Posterior vena cava (tissue), 2 donors: ENCODE data around the gene DCD. TPM values are rescaled to one million over a fixed set of nuclear protein-coding genes. Genes with fewer than 3 reads are reported as not detected.

Experiments used
- DNase-seq: peaks from one replicate; pipeline ENCODE4 v3.0.0-alpha.2; 2020; ENCODE audit warnings: low spot score
- intact Hi-C, 2 donors: fragments of 100-400 bp; cut with DNase I; formaldehyde crosslinking; loops; one replicate each; pipeline versions ENCODE4 v1.14.1 to v1.14.2; 2022 to 2023
- total RNA-seq, 2 donors: library from RNA; stranded (reverse); fragmentation: NEBNext Ultra II Directional; extraction: Animal tissue kit (Norgen Biotek cat#: 25700); gene quantifications; one replicate each; pipeline ENCODE4 v1.2.1, GENCODE V29; 2021
- donor health status: DM: yes; HTN: yes; CAD: no.
- donor health status: DM: yes; HTN: yes; CAD: no.

Gene DCD
- total RNA-seq, 2 donors from 2014 or later, result not detected

GRCh38 chr12:54612225-54612750 is 35.9 kb downstream of the DCD start:
- intact Hi-C loops, result no loop called here
- DNase-seq, result no peak

- DNase-seq, result no peak
These were observed 36.4 kb downstream of the DCD start for GRCh38 chr12:54611715-54612149.

GRCh38 chr12:54608769-54609168 is 39.4 kb downstream of the DCD start:
- DNase-seq, result no peak
- intact Hi-C loops, result no loop called here

More at GRCh38 chr12:54611715-54612149, 36.4 kb downstream of the DCD start:
- intact Hi-C loops, result no loop called here

GRCh38 chr12:54608156-54608555 is 40.0 kb downstream of the DCD start:
- DNase-seq, result no peak
- intact Hi-C loops, result no loop called here

- intact Hi-C loops, result no loop called here
- no peak for DNase-seq
These were observed 41.6 kb downstream of the DCD start for GRCh38 chr12:54606556-54606955.

- intact Hi-C loops, result no loop called here
- no peak for DNase-seq
These were observed 42.8 kb downstream of the DCD start for GRCh38 chr12:54605138-54605970.

GRCh38 chr12:54604436-54604835 is 43.7 kb downstream of the DCD start:
- intact Hi-C loops, result no loop called here
- no peak for DNase-seq

- intact Hi-C loops, result no loop called here
These were observed 44.3 kb downstream of the DCD start for GRCh38 chr12:54603872-54604271.

GRCh38 chr12:54603173-54603814 is 44.9 kb downstream of the DCD start:
- DNase-seq, result no peak
- intact Hi-C loops, result no loop called here

More at GRCh38 chr12:54603872-54604271, 44.3 kb downstream of the DCD start:
- no peak for DNase-seq

GRCh38 chr12:54602661-54603060 is 45.5 kb downstream of the DCD start:
- intact Hi-C loops, result no loop called here
- DNase-seq, result no peak

- intact Hi-C loops, result no loop called here
- no peak for DNase-seq
These were observed 46.3 kb downstream of the DCD start for GRCh38 chr12:54601841-54602240.

GRCh38 chr12:54598970-54599369 is 49.2 kb downstream of the DCD start:
- intact Hi-C loops, result loop anchor here in 1 of 2 donors (10.0 kb wide), 1 partner anchor 356 kb away; no protein-coding TSS in a partner anchor
- DNase-seq, result no peak

- intact Hi-C loops, result loop anchor here in 1 of 2 donors (10.0 kb wide), 1 partner anchor 358 kb away; no protein-coding TSS in a partner anchor
- DNase-seq, result no peak
These were observed 51.6 kb downstream of the DCD start for GRCh38 chr12:54596526-54596946.

GRCh38 chr12:54595471-54595870 is 52.7 kb downstream of the DCD start:
- DNase-seq, result peak; percentile 63
- intact Hi-C loops, result loop anchor here in 1 of 2 donors (10.0 kb wide), 1 partner anchor 359 kb away; no protein-coding TSS in a partner anchor

Other genes starting within 250 kb of the DCD start
- gene ITGA5, start 229.1 kb downstream of the DCD start, total RNA-seq, result 1,000 to 10,000 TPM in 1 of 2 donors, 100 to 1,000 TPM in 1; 833 to 1,151 TPM
- under 1 TPM in 1 of 2 donors, not detected in 1; 0.69 TPM for gene GTSF1, start 174.8 kb downstream of the DCD start, total RNA-seq
- 10 to 100 TPM; 41.4 to 46.4 TPM for gene NCKAP1L, start 150.6 kb downstream of the DCD start, total RNA-seq
- 10 to 100 TPM in 1 of 2 donors, 1 to 10 TPM in 1; 9.6 to 25.1 TPM for gene PDE1B, start 98.8 kb downstream of the DCD start, total RNA-seq
- gene PPP1R1A, start 59.7 kb downstream of the DCD start, total RNA-seq, result 1 to 10 TPM; 3.7 to 7.4 TPM
- not detected for gene LACRT, start 13.5 kb downstream of the DCD start, total RNA-seq
- not detected for gene MUCL1, start 206.2 kb upstream of the DCD start, total RNA-seq